Natural killer cell (primary cell): ENCODE measurements around the gene PPIL1. TPM values are rescaled to one million over a fixed set of nuclear protein-coding genes. Genes with fewer than 3 reads are reported as not detected.

ENCODE experiments used
- ATAC-seq, 3 donors: fragments of 150-1000 bp in 2 of 3; fragments of 200-7000 bp in 1 of 3; cut with Tn5 transposase; 1 replicate in 1 of 3; 2 replicates in 2 of 3; pipeline ENCODE4 v1.10.0; 2021; ENCODE audit warnings: mild to moderate bottlenecking in 2 of 3, moderate library complexity in 2 of 3
- DNase-seq, 2 donors: peaks; one replicate each; pipeline versions ENCODE4 v3.0.0 to v3.0.0-alpha.2; 2013 to 2021; ENCODE audit warnings: mixed read lengths in 1 of 2
- H3K27ac ChIP-seq: one replicate; pipeline ENCODE4 v1.5.1; 2013; ENCODE audit warnings: mild to moderate bottlenecking, low read length
- H3K27me3 ChIP-seq: one replicate; pipeline ENCODE4 v1.6.1; 2013; ENCODE audit warnings: low read length; ENCODE audit not compliant: control insufficient read depth, insufficient read depth
- H3K36me3 ChIP-seq: one replicate; pipeline ENCODE4 v1.6.1; 2013; ENCODE audit warnings: low read length; ENCODE audit not compliant: control insufficient read depth, insufficient read depth
- H3K4me1 ChIP-seq: one replicate; pipeline ENCODE4 v1.6.1; 2013; ENCODE audit warnings: low read length; ENCODE audit not compliant: control insufficient read depth, insufficient read depth
- H3K4me3 ChIP-seq: one replicate; pipeline ENCODE4 v1.5.1; 2013; ENCODE audit warnings: low read length
- H3K9me3 ChIP-seq: one replicate; pipeline ENCODE4 v1.6.1; 2013; ENCODE audit warnings: low read length; ENCODE audit not compliant: control insufficient read depth, insufficient read depth
- H3K27ac Mint-ChIP-seq, 2 donors: one replicate each; pipeline ENCODE4 v1.8.0; 2022; ENCODE audit warnings: mild to moderate bottlenecking in 2 of 2, mixed read lengths in 2 of 2, moderate library complexity in 1 of 2
- H3K27me3 Mint-ChIP-seq, 2 donors: one replicate each; pipeline ENCODE4 v1.8.0; 2022; ENCODE audit warnings: low read depth in 2 of 2, mixed read lengths in 2 of 2
- H3K36me3 Mint-ChIP-seq: one replicate; pipeline ENCODE4 v1.8.0; 2022; ENCODE audit warnings: mixed read lengths
- H3K4me1 Mint-ChIP-seq, 2 donors: one replicate each; pipeline ENCODE4 v1.8.0; 2022; ENCODE audit warnings: mixed read lengths in 2 of 2
- H3K4me3 Mint-ChIP-seq: one replicate; pipeline ENCODE4 v1.8.0; 2022; ENCODE audit warnings: mild to moderate bottlenecking, moderate library complexity, mixed read lengths
- H3K9me3 Mint-ChIP-seq, 2 donors: one replicate each; pipeline ENCODE4 v1.8.0; 2022; ENCODE audit warnings: mixed read lengths in 2 of 2
- WGBS: methylation state at CpG from one replicate; pipeline ENCODE4 v1.1.7; 2013; ENCODE audit warnings: missing lambda C conversion rate; ENCODE audit not compliant: insufficient coverage; 5-methylcytosine and 5-hydroxymethylcytosine counted together
- intact Hi-C: fragments of 100-400 bp; cut with micrococcal nuclease; formaldehyde crosslinking; loops from one replicate; pipeline ENCODE4 v1.14.2; 2022
- total RNA-seq, 4 donors: library from RNA; stranded (reverse); fragments of 120-200 nt in 1 of 4; gene quantifications; one replicate each; pipeline versions ENCODE4 v1.2.3 to v1.2.4, GENCODE V29; 2013 to 2022
- TF ChIP-seq, protein P1 (sequence below): fragments of 200-600 bp; IDR thresholded peaks from one replicate; pipeline ENCODE4 v1.8.0; 2022; ENCODE audit warnings: antibody characterized with exemption

Gene PPIL1
- total RNA-seq, 3 donors from 2014 or later (not counting 1 experiment from before 2014, with no cell fraction given) = 2.6 to 5.2 (median 5.1) TPM

DNA sequence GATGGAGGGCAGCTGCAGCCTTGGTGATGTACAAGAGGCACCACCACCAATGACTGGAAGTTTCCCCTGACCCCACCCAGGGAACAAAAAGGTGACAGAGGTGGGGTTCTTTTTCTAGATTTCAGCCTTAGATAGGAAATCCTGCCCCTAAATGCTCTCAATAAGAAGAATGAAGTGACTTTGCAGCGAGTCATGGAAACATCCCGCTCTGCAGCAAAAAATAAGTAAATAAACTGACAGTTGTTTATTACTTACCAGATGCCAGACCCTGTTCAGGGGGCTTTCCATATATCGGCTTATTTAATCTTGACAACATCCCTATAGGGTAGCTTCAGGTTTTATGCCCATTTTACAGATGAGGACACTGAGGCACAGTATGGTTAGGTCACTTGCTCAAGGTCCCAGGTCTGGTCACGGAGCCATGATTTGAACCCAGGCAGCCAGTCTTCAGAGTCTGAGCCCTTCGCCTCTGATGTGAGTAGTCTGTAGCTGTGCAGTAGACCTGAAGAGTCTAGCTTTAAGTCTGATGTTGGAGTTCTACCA lies 30.3 kb upstream of the PPIL1 start:
- no peak for DNase-seq
- H3K4me3 Mint-ChIP-seq = no peak overlapping the region
- H3K36me3 Mint-ChIP-seq = peaks cover 7% of the 10 kb centered on the region
- WGBS = 98% methylated on average over 5 of the region's 5 CpGs
- H3K36me3 ChIP-seq = peaks cover 42% of the 10 kb centered on the region
- no peaks in the 10 kb centered on the region for H3K9me3 Mint-ChIP-seq
- intact Hi-C loops = no loop called here
- peaks cover 0 to 21% of the 10 kb centered on the region in 2 donors for H3K4me1 Mint-ChIP-seq
- H3K4me1 ChIP-seq = no peaks in the 10 kb centered on the region
- no peak overlapping the region for H3K4me3 ChIP-seq
- H3K27ac Mint-ChIP-seq = no peak overlapping the region
- no peaks in the 10 kb centered on the region for H3K27me3 Mint-ChIP-seq
- H3K9me3 ChIP-seq = no peaks in the 10 kb centered on the region
- TF ChIP-seq, protein P1, sequence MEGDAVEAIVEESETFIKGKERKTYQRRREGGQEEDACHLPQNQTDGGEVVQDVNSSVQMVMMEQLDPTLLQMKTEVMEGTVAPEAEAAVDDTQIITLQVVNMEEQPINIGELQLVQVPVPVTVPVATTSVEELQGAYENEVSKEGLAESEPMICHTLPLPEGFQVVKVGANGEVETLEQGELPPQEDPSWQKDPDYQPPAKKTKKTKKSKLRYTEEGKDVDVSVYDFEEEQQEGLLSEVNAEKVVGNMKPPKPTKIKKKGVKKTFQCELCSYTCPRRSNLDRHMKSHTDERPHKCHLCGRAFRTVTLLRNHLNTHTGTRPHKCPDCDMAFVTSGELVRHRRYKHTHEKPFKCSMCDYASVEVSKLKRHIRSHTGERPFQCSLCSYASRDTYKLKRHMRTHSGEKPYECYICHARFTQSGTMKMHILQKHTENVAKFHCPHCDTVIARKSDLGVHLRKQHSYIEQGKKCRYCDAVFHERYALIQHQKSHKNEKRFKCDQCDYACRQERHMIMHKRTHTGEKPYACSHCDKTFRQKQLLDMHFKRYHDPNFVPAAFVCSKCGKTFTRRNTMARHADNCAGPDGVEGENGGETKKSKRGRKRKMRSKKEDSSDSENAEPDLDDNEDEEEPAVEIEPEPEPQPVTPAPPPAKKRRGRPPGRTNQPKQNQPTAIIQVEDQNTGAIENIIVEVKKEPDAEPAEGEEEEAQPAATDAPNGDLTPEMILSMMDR = no peak
- no peak overlapping the region for H3K27ac ChIP-seq
- no peak for ATAC-seq
- no peaks in the 10 kb centered on the region for H3K27me3 ChIP-seq

DNA sequence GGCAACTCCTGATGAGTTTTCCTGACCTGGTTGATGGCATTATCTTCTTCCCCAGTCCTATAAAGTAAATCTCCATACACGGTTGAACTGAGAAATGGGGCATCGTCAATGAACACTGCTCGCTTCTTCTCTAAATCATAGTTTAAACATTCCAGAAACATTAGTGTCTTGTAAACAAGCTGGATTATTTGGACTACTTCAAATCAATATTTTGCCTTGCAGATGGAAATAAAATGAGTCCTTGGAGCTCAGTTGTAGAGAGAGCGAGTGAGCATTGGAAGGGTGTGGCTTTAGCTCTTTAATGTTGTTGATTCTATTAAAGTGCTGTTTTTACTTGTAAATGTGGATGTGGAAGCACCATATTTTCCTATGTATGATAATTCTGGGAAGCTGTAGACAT lies 29.5 kb upstream of the PPIL1 start:
- no peaks in the 10 kb centered on the region for H3K9me3 ChIP-seq
- no peak for ATAC-seq
- peaks cover 7% of the 10 kb centered on the region for H3K36me3 Mint-ChIP-seq
- no peaks in the 10 kb centered on the region for H3K27me3 Mint-ChIP-seq
- H3K4me3 ChIP-seq = no peak overlapping the region
- 97% methylated on average over 4 of the region's 4 CpGs for WGBS
- DNase-seq = no peak
- H3K9me3 Mint-ChIP-seq = no peaks in the 10 kb centered on the region
- peaks cover 0 to 21% of the 10 kb centered on the region in 2 donors for H3K4me1 Mint-ChIP-seq
- no peaks in the 10 kb centered on the region for H3K27me3 ChIP-seq
- intact Hi-C loops = no loop called here
- no peak overlapping the region for H3K27ac Mint-ChIP-seq
- H3K4me1 ChIP-seq = no peaks in the 10 kb centered on the region
- H3K27ac ChIP-seq = no peak overlapping the region
- TF ChIP-seq, protein P1 = no peak
- H3K4me3 Mint-ChIP-seq = no peak overlapping the region
- H3K36me3 ChIP-seq = peaks cover 46% of the 10 kb centered on the region

DNA sequence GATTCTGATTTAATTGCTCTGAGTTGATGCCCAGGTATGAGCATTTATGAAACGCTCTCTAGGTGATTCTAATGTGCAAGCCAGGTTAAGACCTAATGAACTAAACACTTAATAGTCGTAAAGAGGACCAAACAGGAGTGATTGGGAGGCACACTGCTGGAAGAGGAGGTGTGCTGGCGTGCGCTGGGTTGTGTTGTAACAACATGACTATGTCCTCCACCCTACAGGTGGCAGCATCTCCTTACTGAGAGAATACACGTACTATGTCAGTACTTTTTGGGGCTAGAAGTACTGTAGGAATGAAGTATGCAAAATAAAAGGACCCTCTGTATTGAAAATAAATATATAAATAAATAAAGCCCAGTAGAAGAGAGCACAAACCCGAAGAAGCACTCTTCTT lies 23.0 kb upstream of the PPIL1 start:
- DNase-seq (peak in 1 of 2 donors; percentile 56), ATAC-seq (no peak)
- no peaks in the 10 kb centered on the region for H3K9me3 ChIP-seq
- H3K27me3 Mint-ChIP-seq = no peaks in the 10 kb centered on the region
- no peak overlapping the region for H3K27ac ChIP-seq
- H3K4me1 ChIP-seq = no peaks in the 10 kb centered on the region
- intact Hi-C loops = no loop called here
- H3K4me3 Mint-ChIP-seq = no peak overlapping the region
- 90% methylated on average over 2 of the region's 6 CpGs for WGBS
- H3K4me1 Mint-ChIP-seq = peaks cover 5% of the 10 kb centered on the region in 2 donors
- H3K36me3 ChIP-seq = peaks cover 44% of the 10 kb centered on the region
- no peak overlapping the region for H3K27ac Mint-ChIP-seq
- TF ChIP-seq, protein P1 = no peak
- no peaks in the 10 kb centered on the region for H3K36me3 Mint-ChIP-seq
- no peak overlapping the region for H3K4me3 ChIP-seq
- no peaks in the 10 kb centered on the region for H3K9me3 Mint-ChIP-seq
- no peaks in the 10 kb centered on the region for H3K27me3 ChIP-seq
